NCI-H1048 (cell line): ENCODE data around the gene KCNQ5.

Experiments
- DNase-seq: peaks from one replicate; lab custom pipeline; 2025; lab: John Stamatoyannopoulos, UW

Gene KCNQ5

DNA sequence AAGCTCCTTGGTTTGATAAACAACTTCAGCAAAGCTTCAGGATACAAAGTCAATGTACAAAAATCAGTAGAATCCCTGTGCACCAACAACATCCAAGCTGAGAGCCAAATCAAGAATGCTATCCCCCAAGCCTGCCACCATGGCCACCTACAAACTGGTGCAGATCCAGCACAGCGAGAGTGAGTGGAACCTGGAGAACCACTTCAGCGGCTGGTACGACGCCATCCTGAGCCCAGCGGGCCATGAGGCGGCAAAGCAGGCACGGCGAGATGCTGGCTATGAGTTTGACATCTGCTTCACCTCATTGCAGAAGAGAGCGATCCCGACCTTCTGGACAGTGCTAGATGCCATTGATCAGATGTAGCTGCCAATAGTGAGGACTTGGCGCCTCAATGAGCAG, 433.1 kb downstream of the KCNQ5 start:
- no peak for DNase-seq

GRCh38 chr6:73058736-73059135, 436.9 kb downstream of the KCNQ5 start:
- DNase-seq, result no peak

DNA sequence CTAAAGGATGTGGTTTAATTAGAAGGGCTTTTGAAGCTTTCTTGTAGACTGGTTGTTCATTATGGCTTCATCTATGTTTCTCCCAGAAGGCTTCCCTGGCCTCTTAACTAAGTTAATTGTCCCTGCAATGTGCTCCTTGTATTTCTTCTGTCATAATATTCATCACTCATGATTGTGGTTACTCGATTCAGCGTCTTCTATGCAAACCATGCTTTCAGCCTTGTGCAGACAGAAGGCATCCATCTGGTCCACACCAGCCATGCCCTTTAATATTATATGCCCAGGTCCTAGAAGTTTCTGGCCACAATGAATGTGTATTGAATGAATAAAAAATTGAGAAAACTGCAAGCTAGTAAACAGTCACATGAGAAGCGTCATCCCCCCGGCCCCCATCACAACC, 440.3 kb downstream of the KCNQ5 start:
- no peak for DNase-seq

GRCh38 chr6:73062837-73063236, 441.0 kb downstream of the KCNQ5 start:
- no peak for DNase-seq

DNA sequence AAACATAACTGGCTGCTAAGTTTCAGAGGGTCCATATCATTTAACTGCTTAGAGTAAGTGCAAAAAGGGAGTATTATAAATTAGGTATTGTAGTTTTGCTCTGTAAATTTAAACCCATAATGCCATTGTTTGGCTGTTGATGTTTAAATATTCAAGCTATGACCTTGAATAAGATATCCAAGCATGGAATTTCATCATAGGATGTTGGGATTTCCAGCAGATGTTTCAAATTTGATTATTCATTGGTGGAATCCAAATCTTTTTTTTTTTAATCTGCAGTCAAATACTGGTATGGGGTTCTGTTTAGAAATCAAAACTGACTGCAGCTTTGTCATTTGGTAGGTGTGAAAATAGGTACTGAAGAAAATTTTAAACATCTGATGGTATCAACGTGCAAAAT, 442.4 kb downstream of the KCNQ5 start:
- no peak for DNase-seq

DNA sequence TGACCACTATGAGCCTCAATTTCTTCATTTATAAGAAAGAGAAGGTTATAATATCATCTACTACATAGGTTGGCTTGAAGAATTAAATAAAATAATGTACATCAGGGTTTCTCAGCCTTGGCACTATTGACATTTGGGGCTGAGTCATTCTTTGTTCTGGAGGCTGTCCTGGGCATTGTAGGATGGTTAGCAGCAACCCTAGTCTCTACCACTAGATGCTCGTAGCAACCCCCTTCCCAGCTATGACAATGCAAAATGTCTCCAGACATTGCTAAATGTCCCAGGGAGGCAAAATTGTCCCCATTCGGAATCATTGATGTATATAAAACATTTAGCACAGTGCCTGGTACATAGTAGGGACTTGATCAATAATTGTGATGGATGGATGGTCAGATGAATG, 451.4 kb downstream of the KCNQ5 start:
- DNase-seq, result no peak

DNA sequence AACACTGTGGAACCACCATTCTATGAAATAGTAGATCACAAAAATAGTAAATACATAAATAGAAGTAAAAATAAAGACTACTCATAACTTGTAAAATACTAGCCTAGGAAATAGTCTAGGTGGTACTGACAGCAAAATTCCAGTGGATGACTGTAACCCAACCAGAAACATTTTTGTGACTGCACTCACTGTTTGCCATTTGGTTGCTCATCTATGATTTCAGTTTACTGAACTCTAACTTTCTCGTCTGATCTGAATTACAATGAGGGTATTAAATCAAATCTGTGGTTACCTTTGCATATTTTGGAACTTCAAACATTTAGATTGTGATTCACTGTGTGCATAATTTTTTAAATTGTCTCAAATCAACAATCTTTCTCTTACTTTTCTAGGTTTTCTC, 452.3 kb downstream of the KCNQ5 start:
- no peak for DNase-seq

- no peak for DNase-seq
These were observed 454.5 kb downstream of the KCNQ5 start for GRCh38 chr6:73076211-73076954.

- no peak for DNase-seq
These were observed 456.5 kb downstream of the KCNQ5 start for GRCh38 chr6:73078333-73078862.

DNA sequence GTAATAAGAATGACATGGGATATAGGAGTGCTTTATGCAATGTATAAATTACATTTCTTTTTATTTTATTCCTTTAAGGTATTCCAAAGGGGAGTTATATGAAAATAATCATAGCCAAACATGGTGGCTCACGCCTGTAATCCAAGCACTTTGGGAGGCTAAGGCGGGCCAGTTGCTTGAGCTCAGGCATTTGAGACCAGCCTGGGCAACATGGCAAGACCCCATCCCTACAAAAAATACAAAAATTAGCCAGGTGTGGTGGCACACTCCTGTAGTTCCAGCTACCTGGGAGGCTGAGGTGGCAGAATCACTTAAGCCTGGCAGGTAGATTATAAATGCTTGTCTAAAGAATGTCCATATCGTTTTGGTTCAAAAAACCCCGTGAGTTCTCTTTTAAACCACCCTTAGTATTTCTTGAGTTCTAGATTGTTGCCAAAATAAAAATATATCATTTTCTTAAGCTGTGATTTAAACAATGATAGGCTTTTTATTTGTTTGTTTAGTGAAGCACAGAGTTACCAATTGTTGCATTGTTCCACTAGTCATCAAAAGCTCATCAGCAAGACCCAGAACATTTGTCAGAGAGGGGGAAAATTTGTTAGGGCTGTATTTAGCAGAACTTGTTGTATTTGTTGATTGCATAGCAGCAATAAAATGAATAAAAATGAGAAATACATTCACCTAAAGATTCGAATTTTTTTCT, 457.2 kb downstream of the KCNQ5 start:
- DNase-seq, result no peak

DNA sequence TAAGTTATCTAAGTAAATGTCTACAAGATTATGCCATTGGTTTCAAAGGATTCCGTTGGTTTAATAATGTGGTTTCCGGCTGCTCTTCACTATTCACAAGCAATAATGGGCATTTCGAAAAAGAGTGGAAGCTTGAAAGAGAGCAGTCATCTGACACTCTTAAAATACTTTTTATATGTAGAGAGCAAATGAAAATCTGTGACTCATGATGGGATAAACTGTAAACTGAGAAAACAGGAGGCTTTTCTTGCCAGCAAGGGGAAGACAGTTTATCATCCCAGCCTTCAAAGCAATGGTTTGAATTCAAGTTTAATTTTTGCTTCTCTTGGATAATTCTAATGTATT, 457.7 kb downstream of the KCNQ5 start:
- no peak for DNase-seq

DNA sequence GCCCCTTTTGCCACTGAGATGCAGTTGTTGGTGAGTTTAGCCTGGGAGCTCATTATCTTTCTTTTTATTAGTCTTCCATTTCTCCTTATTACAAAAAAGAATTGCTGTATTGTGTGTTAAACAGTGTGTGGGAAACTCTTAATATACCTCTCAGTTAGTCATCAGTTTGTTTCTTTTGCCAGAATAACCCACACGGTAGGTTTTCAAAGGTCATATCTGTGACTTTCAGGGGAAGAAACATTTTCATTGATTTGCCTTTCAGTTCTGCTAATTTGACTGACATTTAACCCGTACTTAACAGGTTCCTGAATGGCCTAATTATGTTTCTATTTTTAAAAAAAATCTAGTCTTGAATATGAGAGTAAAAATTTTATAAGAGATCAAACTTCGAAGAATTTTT, 458.1 kb downstream of the KCNQ5 start:
- no peak for DNase-seq

- no peak for DNase-seq
These were observed 460.1 kb downstream of the KCNQ5 start for GRCh38 chr6:73081955-73082354.

DNA sequence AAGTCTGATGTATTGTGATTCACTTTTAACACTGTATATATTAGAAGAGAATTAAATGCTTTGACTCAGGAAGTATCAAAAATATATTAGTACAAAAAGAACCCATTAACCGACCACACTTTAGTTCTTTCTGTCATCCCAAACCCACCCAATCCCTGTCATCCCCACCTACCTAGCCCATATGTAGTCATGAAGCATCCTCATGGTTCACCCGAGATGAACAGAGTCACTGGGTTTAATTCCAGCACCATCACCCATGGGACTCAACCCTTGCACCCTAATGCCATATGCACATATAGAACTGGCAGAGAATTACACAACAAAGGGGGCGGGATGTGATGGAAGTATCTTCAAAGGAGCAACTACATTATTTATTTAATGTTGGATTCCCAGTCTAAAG, 462.0 kb downstream of the KCNQ5 start:
- no peak for DNase-seq

DNA sequence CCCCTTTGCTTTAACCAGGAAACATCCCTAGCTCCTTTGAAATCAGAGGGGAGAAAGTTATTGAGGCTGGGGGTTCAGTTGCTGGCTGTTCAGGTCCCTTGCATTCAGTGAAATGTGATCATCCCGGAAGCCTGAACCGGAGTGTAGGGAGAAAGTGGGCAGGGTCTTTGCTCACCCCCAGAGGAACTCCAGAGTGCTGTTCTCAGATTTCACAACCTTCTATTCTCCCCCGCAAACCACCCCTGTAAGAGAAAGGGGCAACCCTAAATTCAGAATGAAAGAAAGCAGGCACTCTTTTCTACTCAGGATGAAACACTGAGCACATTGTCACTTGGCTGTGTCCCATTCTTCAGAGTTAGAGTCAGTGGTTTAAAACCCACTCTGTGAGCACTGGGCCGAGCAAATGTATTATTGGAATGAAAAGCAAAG, 463.6 kb downstream of the KCNQ5 start:
- DNase-seq, result no peak

DNA sequence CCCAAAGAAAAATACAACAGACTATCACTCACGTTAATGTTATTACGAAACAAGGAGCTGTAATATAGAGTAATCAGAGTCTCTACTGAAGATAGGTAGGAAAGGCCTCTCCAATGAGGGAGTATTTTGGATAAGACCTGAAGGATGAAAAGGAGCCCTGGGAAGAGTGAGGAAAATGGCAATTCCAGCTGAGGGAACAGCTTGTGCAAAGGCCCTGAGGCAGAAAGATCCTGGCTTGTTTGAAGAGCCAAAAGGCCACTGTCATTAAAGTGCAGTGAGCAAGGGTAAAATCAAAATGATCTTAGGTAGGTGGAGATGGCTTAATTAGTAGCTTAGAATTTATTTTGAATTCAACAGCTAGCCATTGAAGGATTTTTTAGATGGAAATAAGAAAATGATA, 464.9 kb downstream of the KCNQ5 start:
- no peak for DNase-seq

DNA sequence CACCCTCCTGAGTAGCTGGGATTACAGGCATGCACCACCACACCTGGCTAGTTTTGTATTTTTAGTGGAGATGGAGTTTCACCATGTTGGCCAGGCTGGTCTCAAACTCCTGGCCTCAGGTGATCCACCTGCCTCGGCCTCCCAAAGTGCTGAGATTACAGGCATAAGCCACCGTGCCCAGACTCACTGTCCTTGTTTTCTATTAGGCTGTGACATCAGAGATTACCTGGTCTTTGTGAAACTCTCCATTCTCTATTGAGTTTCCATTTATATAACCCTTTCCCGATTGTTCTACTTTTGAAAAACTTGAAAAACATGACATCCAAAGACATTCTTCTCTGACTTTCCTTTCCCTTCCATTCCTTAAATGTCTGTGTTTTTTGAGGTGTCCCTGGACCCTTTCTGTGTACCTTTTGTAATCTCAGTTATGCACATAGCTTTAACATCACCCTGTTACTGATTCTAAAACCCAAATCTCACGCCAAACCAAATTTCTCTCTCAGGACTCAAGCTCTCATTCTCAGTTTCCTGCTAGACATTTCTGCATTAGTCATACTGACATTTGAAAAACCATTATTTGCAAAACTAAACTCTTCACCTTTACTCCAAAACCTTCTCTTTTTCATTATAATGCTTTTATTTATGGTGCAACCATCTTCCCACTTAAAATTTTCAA, 466.4 kb downstream of the KCNQ5 start:
- no peak for DNase-seq

DNA sequence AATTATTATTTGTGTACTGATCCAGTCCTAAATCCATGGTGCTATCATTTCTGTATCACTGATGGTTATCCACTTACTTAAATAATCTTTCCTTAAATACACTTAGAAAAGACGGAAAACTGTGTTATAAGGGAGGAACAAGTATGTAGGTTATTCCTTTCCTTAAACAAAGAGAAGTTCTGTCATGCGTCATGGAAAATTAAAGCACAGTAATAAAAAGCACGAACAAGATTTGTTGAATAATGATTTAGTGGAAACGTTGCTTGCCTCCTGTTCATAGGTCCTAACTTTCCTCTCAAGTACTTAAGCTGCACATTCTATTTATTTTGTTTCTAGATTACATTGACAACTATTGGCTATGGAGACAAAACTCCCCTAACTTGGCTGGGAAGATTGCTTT, 483.1 kb downstream of the KCNQ5 start:
- DNase-seq, result no peak

GRCh38 chr6:73107016-73107415, 485.2 kb downstream of the KCNQ5 start:
- no peak for DNase-seq

GRCh38 chr6:73108949-73109348, 487.1 kb downstream of the KCNQ5 start:
- DNase-seq, result no peak

DNA sequence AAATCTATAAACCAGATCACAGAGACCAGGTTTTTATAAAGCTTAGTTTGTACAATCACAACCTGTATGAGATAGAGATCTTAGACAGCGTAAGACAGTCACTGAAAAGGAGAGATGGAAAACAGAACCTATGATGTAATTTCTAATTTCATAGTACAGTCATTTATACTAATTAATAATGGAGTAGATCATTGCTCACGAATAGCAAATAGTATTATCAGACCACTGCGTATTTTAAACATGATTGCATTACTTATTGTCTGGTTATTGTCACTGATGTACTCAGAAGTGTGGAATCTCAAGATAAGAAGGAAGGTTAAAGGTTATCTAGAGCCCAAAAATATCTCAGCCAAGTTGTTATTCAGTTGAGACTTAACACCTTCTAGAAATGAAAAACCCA, 487.8 kb downstream of the KCNQ5 start:
- DNase-seq, result no peak

DNA sequence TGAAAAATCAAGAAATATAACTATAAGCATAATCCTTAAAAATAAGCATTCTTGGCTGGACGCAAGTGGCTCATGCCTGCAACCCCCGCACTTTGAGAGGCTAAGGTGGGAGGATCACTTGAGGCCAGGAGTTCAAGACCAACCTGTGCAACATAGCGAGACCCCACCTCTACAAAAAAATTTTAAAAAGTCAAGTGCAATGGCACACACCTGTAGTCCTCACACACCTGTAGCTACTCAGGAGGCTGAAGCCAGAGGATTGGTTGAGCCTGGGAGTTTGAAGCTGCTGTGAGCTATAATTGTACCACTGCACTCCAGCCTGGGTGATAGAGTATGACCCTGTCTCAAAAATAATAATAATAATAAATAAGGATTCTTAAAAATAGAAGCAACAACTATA, 494.5 kb downstream of the KCNQ5 start:
- DNase-seq, result no peak

DNA sequence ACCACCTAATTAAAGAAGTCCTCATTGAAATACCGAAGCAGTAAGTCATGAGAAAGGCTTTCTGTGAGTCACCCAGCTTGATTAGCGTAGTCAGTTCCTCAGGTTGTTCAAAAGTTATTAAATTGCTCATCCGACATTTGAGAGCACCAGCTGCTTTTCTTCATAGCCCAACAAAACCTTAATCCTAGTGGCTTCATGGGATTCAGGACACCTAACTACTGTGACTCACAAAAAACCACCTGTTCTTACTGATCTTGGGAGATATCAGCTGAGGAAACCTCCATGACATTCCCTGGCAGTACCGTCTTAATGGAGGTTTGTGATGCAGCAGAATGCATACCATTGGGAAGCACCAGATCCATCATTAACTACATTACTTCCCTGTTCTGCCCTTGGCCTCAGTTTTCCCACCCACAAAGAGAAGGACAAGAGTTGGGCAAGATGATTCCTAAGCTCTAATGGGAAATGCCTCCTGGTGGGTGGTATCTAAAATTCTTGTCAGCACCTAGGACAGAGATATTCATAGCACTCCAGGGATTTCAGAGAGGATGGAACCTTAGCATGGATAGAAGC, 499.6 kb downstream of the KCNQ5 start:
- no peak for DNase-seq
